8988T (cell line): ENCODE results near the gene FAM89B.
A peak's percentile ranks its signal among the peaks of the same experiment; 100 is the strongest.

Experiments
- DNase-seq: peaks from one replicate; pipeline ENCODE4 v3.0.0; 2011

Gene FAM89B

DNA sequence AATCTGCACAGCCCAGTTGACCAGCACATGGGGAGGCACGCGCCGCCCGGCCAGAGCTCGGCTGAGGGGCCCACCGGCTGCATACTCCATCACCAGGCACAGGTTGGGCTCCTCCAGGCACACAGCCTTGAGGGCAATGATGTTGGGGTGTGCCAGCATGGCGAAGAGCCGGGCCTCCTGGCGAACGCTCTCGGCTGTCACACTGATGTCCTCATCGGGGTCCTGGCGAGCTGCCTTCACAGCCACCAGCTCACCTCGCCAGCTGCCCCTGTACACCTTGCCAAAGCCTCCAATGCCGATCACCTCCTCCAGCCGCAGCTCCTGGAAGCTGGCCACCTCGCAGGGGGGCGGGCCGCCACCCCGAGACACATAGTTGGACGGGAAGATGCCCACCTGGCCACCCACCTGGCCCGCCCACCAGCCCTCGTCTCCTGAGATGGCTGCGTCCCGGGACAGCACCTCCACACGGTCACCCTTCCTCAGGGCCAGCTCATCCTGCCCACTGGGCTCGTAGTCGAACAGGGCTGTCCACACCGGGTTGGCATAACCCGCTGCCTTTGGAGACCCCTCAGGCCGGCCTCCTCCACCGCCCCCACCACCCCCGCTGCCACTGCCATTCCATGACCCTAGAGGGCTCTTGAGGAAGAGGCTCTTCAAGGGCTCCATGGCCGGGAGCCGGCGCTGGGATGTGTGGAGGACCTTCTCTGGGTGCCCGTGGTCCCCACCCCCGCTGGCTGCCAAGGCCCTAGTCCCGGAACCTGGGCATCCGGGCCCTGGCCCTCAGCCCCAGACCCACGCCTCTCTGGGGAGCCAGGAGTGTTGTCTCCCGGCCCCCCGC lies 41.0 kb downstream of the FAM89B start:
- no peak for DNase-seq

DNA sequence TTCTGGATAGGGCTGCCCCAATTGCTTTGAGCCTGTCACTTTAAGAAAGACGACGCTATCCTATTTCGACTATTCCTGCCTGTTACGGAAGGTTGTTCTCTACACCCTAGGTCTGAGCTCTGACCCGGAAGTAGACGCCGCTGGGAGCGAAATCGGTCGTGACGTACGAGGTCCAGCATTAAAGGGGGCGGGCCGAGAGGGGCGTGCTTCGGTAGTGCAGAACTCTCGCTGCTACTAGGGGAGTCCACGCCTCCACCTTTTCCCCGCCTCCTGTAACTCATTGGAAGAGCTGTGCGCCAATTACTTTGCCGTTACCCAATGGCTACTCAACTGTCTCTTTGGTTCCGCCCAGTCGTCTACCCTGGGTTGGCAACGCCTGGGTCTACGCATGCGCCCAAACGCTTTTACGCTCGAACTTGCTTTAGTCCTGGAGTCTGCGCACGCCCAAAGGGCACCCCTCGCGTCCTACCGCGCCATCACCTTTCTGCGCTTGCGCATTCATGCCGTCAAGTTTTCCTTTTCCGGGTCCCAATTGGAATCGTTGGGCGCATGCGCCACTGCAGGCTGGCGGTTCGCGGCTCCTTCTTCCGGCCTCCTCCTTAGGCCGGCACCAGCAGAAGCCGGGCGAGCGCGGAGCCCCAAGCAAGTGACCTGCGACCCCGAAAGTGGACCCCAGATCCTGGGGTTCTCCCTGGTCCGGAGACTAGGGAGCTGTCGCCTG lies 43.1 kb downstream of the FAM89B start, which contains the start of gene PCNX3:
PCNX3 (plus strand) TSS at position 548 of the 721 bp plus-strand sequence. CDS start 536 bp downstream, outside the sequence.
- peak; percentile 100 for DNase-seq

DNA sequence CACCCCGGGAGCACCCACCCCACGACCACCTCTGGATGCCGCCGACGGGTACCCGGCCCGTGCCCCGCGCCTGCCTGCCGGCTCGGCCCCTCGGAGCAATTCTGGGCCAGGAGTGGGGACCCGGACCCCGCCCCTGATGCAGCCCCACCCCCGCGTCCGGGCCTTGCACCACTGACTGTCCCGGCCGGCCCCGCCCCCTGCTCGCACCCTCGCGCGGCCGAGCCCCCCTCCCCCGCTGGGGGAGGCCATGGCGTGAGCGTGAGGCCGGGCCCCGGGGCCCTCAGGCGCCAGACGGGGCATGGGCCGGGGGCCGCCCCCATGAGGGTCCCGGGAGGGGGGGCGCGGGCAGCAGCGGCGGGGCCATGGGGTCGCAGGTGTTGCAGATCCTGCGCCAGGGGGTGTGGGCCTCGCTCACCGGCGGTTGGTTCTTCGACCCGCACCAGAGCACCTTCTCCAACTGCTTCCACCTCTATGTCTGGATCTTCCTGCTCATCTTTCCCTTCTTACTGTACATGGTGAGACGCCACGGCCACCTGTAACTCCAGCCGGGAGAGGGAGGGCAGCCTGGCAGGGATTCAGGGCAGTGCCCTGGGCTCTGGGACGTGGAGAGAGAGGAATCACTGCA lies 43.7 kb downstream of the FAM89B start:
- DNase-seq: peak; percentile 91

DNA sequence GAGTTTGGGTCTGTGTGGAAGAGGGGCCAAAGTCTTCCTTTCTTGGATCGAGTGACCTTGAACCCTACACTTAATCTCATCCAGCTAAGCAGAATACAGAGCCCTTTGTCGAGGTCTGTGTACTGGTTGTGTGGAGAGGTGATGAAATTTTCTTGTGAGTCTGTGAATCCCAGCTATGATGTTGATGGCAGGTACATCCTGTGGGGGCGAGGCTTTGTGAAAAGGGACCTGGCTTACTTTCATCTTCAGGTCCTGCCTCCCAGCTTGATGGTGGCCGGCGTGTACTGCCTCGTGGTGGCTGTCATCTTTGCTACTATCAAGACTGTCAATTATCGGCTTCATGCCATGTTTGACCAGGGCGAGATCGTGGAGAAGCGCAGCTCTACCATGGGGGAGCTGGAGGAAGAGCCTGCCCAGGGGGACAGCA lies 44.2 kb downstream of the FAM89B start:
- no peak for DNase-seq

DNA sequence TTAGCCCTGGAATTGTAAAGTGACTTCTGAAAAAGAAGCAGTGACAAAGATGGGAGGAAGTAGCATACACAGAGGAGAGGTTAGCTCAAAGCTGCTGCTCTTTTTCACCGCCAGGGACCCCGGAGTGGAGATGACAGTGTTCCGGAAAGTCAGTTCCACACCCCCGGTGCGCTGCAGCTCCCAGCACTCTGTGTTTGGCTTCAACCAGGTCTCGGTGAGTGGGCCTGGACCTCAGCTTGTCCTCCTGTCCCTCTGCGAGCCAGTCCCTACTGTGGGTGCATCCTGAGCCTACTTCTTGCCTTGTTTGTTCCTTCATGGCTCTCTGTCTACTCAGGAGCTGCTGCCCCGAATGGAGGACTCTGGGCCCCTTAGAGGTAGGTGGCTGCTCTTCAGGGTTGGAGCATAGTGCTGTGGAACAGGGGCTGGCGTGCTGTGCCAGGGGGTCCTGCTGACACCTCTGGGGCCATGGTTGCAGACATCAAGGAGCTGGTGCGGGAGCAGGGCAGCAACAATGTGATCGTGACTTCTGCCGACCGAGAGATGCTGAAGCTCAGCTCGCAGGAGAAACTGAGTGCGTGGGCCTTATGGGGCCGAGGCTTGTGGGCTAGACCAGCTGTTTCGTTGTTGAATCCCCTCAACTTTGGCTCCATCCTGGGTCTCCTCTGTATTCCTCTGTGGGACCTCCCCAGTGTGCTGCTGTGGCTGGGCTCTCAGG lies 45.0 kb downstream of the FAM89B start:
- DNase-seq: no peak

DNA sequence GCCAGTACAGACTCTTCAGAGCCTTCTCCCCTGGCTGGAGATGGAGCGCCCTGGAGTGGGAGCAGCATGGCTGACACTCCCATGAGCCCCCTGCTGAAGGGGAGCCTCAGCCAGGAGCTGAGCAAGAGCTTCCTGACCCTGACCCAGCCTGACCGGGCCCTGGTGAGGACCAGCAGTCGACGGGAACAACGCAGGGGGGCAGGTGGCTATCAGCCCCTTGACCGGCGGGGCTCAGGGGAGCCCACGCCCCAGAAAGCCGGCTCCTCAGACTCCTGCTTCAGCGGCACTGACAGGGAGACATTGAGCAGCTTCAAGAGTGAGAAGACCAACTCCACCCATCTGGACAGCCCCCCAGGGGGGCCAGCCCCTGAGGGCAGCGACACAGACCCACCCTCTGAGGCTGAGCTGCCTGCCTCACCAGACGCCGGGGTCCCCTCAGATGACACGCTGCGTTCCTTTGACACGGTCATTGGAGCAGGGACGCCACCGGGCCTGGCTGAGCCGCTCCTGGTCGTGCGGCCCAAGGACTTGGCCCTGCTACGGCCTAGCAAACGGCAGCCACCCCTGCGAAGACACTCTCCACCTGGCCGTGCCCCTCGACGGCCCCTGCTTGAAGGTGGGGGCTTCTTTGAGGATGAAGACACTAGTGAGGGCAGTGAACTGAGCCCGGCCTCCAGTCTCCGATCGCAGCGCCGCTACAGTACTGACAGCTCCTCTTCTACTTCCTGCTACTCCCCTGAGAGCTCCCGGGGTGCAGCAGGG lies 45.8 kb downstream of the FAM89B start:
- no peak for DNase-seq

DNA sequence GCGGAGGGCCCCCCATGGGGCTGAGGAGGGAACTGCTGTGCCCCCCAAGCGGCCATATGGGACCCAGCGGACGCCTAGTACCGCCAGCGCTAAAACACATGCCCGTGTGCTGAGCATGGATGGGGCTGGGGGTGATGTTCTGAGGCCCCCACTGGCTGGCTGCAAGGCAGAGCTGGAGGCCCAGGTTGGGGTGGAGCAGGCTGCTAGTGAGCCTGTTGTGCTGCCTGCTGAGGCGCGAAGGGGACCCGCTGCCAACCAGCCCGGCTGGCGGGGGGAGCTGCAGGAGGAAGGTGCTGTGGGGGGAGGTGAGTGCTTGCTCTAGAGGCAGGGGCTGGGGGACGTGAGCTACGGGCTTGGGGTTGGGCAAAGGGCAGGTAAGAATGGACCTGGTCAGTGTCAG lies 46.4 kb downstream of the FAM89B start:
- DNase-seq: no peak

DNA sequence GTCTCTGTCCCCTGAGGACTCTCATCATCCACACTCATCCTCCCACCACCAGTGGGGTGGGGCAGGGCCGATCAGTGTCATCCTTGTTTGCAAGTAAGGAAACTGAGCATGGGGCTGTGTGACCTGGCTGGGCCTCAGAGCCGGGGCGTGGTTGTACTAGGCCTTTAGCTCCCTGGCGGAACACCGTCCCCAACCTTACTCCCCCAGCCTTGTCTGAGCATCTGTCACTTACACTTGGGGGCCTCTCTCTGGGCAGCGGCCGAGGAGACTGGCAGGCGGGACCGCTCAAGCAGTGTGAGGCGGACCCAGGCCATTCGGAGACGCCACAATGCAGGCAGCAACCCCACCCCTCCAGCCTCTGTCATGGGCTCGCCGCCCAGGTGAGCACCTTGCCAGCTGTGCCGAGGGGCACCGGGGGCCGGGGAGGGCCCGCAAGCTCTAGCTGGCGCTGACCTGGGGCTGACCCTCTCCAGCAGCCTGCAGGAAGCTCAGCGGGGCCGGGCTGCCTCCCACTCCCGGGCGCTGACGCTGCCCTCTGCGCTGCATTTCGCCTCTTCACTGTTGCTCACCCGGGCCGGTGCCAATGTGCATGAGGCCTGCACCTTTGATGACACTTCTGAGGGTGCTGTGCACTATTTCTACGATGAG lies 47.1 kb downstream of the FAM89B start:
- no peak for DNase-seq

DNA sequence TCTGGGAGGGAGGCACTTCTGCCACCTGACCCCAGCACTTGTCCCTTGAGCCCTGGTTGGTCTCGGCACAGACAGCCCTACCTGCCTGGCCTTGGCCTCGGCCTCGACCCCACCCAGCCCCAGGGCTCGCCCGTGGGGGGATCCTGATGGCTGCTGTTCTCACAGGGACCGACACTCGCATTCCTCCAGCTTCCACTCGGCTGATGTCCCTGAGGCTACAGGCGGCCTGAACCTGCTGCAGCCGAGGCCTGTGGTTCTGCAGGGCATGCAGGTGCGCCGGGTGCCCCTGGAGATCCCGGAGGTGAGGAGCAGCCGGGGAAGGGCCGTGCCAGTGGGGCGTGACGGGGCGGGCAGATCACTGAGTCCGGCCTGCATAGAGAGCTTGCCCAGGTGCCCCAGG lies 48.3 kb downstream of the FAM89B start:
- no peak for DNase-seq

DNA sequence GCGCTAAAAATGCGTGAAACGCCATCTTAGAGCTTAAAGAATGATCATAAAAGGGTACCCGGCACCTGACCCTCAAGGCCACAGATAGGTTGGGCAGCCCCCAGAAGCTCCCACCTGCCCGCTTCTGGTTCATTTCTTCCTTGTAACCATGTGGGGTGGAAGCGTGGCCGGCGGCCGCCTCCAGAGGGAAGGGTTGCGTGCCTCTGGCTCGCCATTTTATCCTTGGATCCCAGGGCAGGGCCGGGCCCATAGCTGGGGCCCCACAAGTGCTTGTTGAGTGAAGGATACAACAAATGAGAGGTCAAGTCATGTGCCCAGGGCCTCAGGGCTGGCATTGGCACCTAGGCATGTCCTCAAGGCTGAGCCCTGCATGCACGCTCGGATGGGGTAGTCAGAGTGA lies 49.1 kb downstream of the FAM89B start:
- DNase-seq: no peak

DNA sequence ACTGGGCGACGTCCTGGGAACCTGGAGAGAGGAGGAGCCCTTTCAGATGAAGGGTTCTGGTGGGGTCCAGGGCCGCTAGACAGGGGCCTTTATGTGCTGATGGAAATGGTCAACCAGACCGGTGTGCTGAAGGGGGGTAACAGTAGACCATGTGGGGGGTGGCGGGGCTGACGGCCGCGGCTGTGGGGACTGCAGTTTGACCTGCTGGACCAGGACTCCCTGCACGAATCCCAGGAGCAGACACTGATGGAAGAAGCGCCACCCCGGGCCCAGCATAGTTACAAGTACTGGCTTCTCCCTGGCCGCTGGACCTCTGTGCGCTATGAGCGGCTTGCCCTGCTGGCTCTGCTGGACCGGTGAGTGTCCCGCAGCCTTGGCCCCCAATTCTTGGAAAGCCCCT lies 49.7 kb downstream of the FAM89B start:
- DNase-seq: no peak

DNA sequence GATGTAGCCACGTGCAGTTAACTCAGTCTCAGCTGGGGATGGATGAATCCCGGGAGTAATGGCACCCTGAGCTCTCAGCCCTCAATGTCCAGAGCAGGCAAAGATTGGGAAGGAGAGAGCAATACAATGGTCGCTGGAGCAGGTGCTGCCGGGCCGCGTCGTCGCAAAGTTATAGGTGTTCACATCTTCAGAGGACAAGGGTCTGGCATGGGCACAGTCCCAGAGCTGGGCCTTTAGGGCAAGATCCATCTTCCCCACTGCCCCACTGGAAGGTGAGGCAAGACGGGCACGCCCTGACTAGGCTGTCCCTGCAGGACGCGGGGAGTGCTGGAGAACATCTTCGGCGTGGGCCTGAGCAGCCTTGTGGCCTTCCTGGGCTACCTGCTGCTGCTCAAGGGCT lies 50.8 kb downstream of the FAM89B start:
- no peak for DNase-seq
